HL-60 (cell line): ENCODE results near the gene TAF3.

Source experiments
- DNase-seq, 2 experiments: peaks; one replicate each; pipeline ENCODE4 v3.0.0-alpha.2; 2010 to 2020; ENCODE audit warnings: low read depth in 1 of 2, low spot score in 1 of 2
- H3K27ac ChIP-seq: fragments of 250-450 bp; sonication (Bioruptor Pico); replicated peaks from 2 replicates; pipeline ENCODE4 v1.5.1; 2020; ENCODE audit warnings: mild to moderate bottlenecking, moderate library complexity
- H3K27me3 ChIP-seq: fragments of 250-450 bp; sonication (Bioruptor Pico); 2 replicates; pipeline ENCODE4 v1.5.1; 2021; ENCODE audit warnings: mild to moderate bottlenecking, moderate library complexity; ENCODE audit not compliant: insufficient read depth, poor library complexity, severe bottlenecking
- H3K4me3 ChIP-seq: replicated peaks from 2 replicates; pipeline ENCODE4 v1.5.1; 2011; ENCODE audit warnings: mild to moderate bottlenecking, control low read depth, low read length; ENCODE audit not compliant: insufficient read depth
- CTCF ChIP-seq: IDR thresholded peaks from one replicate; pipeline ENCODE4 v1.5.1; 2011; ENCODE audit warnings: low read length, control low read depth, inconsistent platforms; ENCODE audit not compliant: insufficient read depth
- GABPA ChIP-seq: IDR thresholded peaks from 2 replicates; pipeline ENCODE4 v1.6.1; 2012; ENCODE audit warnings: low read depth
- POLR2AphosphoS5 ChIP-seq: IDR thresholded peaks from 2 replicates; pipeline ENCODE4 v1.6.1; 2012; ENCODE audit warnings: low read depth
- REST ChIP-seq: IDR thresholded peaks from 2 replicates; pipeline ENCODE4 v1.6.1; 2012; ENCODE audit warnings: low read depth; ENCODE audit not compliant: insufficient replicate concordance
- SPI1 ChIP-seq: IDR thresholded peaks from 2 replicates; pipeline ENCODE4 v1.6.1; 2012; ENCODE audit warnings: low read depth, mild to moderate bottlenecking, borderline replicate concordance

The TAF3 gene

GRCh38 chr10:7965457-7965856 is 147.2 kb downstream of the TAF3 start:
- no peak for DNase-seq
- Histone ChIP-seq H3K4me3 (no peak overlapping the region), H3K27me3 (no peaks in the 10 kb centered on the region), H3K27ac (no peak overlapping the region)
- TF ChIP-seq REST (no peak), GABPA (no peak), CTCF (no peak)

GRCh38 chr10:7967035-7967434 is 148.7 kb downstream of the TAF3 start:
- H3K27ac ChIP-seq: no peak overlapping the region
- no peaks in the 10 kb centered on the region for H3K27me3 ChIP-seq
- TF ChIP-seq CTCF (no peak), SPI1 (no peak), REST (no peak), GABPA (no peak), POLR2AphosphoS5 (no peak)
- H3K4me3 ChIP-seq: no peak overlapping the region
- no peak for DNase-seq

- no peak for TF ChIP-seq GABPA
- TF ChIP-seq POLR2AphosphoS5: no peak
- no peak for TF ChIP-seq REST
- no peak for TF ChIP-seq SPI1
- TF ChIP-seq CTCF: no peak
- no peaks in the 10 kb centered on the region for H3K27me3 ChIP-seq
- no peak overlapping the region for H3K27ac ChIP-seq
- peak in 1 of 2 experiments; percentile 15 for DNase-seq
- H3K4me3 ChIP-seq: no peak overlapping the region
These were observed 150.3 kb downstream of the TAF3 start for GRCh38 chr10:7968510-7969112.
